ENCODE data around the gene OR14C36.
"Not testable (repeated sequence)": the region's sequence is repeated elsewhere in the genome, so short reads cannot be mapped to it uniquely, and the experiment has no call there.

The OR14C36 gene, protein sequence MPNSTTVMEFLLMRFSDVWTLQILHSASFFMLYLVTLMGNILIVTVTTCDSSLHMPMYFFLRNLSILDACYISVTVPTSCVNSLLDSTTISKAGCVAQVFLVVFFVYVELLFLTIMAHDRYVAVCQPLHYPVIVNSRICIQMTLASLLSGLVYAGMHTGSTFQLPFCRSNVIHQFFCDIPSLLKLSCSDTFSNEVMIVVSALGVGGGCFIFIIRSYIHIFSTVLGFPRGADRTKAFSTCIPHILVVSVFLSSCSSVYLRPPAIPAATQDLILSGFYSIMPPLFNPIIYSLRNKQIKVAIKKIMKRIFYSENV

DNA sequence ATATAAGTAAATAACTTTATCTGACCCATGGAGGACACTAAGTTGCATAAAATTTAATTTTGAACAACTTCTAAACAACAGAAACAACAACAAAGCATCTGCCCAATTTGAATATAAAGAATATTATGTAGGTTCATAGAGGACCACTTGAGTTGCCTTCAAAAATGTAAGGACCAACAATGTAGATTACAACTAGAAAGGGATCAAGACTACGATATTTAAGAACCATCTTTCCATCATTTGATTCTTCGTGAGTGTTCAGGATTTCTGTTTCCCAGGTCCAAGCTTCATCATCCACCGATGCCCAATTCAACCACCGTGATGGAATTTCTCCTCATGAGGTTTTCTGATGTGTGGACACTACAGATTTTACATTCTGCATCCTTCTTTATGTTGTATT, at the start of gene OR14C36:
Gene OR14C36 (plus strand): TSS at position 301 of the 400 bp plus-strand sequence. CDS start 0 bp downstream, at position 301.
- DNase-seq: no peak

DNA sequence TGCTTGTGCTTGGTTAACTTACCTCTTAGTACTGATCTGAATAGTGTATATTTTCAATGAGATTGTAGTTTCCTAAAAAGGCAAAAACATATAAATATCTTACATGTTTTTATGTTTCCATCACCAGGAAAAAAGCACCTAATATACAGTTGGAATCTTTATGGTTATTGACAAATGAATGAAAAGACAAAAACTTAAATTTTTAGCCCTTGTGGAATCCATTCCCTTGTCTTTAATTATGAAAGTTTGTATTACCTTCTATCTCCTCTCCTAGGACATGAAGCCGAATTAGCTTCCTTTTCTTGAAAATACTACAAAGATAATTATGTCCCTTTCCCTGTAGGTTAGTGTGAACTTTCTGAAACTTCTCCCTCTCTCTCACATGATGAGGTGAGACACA, 45.3 kb upstream of the OR14C36 start, which contains the start of gene OR2T12:
Gene OR2T12 (minus strand): TSS at position 101 of the 400 bp plus-strand sequence. CDS start 7,846 bp downstream, outside the sequence.
- DNase-seq: no peak

DNA sequence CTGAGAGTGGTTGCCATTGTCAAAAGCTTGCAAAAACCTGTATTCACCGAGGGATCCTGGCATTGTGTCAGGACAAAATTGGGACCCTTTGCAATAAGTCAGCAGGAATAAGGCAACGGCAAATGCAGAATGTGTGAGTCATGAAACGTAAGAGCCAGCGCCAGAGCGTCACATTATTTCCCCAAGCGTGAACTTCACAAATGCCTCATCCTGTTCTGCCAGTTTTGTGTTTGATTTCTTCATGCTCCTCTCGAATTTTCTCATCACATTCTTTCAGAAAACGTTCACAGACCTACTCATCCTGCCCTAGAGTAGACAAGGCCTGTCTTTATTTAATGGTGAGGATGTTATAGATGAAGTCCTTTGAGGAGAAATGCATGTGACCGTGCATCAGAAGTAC, 42.9 kb upstream of the OR14C36 start:
- not testable (repeated sequence) for DNase-seq

- DNase-seq: no peak
These were observed 42.5 kb upstream of the OR14C36 start for GRCh38 chr1:248306103-248306502.

- not testable (repeated sequence) for DNase-seq
These were observed 41.8 kb upstream of the OR14C36 start for GRCh38 chr1:248306740-248307139.

DNA sequence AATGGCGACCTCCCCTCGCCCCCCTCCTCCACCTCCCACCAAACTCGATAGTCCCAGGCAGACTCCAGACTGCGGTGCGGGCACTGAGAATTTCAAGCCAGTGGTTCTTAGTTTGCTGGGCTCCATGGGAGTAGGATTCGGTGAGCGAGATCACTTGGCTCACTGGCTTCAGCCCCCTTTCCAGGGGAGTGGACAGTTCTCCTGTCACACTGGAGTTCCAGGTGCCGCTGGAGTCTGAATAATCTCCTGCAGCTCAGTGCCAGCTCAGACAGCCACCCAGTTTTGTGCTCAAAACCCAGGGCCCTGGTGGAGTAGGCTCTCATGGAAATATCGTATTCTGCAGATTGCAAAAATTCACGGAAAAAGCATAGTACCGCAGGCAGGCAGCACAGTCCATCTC, 31.8 kb upstream of the OR14C36 start:
- DNase-seq: no peak

GRCh38 chr1:248324468-248324867, 24.1 kb upstream of the OR14C36 start, which contains the start of gene OR2M7:
TSS of gene OR2M7 (minus strand) at chr1:248324568. CDS start at chr1:248324568, 0 bp downstream.
- no peak for DNase-seq

DNA sequence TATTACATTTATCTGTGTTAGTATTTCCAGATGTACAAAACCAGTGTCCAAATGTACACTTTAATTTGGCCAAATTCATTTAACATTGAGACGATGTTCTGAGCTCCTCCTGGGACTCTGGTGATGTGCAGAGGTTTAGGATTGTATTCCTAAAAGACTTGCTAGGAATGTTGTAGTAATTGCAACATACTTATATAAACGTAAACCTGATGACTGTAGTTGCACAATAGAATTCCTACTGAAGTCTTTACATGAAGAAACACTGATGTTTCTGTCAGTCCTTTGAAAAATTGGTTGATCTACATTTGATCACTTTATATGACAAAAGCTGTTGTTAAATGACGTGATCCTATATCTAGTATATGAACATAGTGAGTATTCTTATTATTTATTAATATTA, 5.1 kb upstream of the OR14C36 start:
- no peak for DNase-seq

DNA sequence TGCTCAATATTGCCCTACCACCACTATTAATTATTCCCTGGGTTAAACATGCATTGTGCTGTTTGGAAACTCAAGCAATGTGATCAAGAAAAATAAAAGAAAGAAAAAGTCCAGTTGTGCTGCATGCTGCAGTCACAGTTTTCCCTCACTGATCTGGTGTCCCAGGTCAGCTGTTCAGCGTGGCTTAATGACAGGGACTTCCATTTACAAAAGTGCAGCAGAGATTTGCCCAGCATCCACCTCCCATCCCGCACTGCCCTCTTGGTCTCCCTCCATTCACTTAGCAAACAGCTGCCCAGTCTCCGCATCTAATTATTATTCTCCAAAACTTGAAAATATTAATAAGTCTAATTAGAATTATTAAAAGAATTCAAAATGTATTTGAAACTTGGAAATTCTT, 10.8 kb downstream of the OR14C36 start:
- DNase-seq: no peak

DNA sequence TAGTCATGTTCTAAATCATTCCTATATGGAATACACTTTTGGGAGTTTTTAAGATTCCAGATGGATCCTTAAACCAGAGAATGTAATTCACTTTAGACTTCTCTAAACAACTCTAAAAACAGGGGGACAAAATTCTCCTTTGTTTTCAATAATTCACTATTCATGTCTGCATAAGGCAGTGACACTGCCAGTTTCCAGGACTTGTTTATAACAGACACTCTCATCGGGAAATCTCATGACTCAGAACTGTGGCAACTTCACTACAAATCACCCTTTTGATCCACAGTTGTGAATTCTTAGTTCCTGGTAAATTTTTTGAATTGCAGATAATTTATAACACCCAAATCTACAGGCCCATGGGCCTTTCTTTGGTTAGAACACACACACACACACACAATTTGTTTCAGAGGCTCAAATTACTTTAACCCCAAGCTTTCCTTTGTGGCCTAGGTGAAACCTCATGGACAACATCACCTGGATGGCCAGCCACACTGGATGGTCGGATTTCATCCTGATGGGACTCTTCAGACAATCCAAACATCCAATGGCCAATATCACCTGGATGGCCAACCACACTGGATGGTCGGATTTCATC, 12.6 kb downstream of the OR14C36 start, which contains the start of gene OR2T4:
Gene OR2T4 (plus strand): TSS at position 545 of the 595 bp plus-strand sequence. CDS start 0 bp downstream, at position 545.
- DNase-seq: no peak

- no peak for DNase-seq
These were observed 18.0 kb downstream of the OR14C36 start for GRCh38 chr1:248366609-248367008.

- no peak for DNase-seq
These were observed 23.8 kb downstream of the OR14C36 start for GRCh38 chr1:248372394-248372793.

GRCh38 chr1:248373761-248374160, 25.2 kb downstream of the OR14C36 start:
- DNase-seq: no peak

DNA sequence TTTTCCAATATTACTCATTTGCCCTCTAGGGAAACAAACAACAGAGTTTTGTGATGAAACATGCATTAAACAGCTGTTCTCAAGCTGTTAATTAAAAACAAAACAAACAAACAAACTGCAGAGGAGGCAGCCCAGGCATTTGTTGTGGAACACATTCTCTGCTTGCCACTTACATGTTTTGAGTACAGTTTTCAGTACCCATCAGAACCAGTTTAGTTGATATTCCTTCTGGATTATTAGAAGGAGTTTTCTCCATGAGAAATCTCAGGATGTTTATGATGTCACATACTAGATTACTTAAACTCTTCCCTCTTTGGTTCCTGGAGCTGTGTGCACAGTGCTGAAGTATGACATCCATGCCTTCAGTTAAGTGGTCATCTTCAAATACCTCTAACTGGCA, 26.9 kb downstream of the OR14C36 start, which contains the start of gene OR2T6:
Gene OR2T6 (plus strand): TSS at position 301 of the 400 bp plus-strand sequence. CDS start 11,863 bp downstream, outside the sequence.
- no peak for DNase-seq

GRCh38 chr1:248376916-248377315, 28.3 kb downstream of the OR14C36 start:
- no peak for DNase-seq

- no peak for DNase-seq
These were observed 32.3 kb downstream of the OR14C36 start for GRCh38 chr1:248380854-248381253.

DNA sequence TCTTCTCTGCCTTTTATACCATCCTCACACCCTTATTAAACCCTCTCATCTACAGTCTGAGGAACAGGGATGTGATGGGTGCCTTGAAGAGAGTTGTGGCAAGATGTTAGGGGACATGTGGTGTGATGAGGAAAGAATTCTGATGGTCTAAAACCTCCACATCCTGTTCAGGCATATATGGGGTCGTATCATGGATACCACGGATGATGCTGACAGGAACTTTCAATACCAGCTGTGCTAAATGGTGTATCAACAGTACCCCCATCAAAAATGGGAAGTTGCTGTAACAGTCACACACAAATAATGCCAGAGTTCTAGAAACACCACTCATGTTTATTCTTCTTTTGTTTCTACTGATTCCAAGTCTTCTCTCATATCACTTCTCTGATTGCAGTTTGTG, 39.9 kb downstream of the OR14C36 start:
- no peak for DNase-seq

DNA sequence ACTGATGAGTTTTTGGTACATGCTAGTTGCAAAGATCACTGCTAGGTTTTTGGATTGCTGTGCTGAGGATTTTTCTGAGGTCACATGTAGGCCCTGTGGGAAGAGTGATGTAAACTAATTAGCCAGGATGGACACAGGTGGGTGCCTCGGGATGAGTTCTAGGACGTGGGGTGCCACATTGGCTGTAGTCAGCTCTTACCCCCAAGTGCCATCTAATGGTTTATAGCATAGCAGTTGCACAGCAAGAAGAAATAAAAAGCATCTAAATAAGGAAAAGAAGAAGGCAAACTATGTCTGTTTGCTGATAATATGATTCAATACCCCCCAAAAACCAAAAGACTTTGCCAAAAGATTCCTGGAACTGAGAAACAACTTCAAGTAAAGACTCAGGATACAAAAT, 44.5 kb downstream of the OR14C36 start:
- no peak for DNase-seq
